Neural crest cell (in vitro differentiated cells): Measurements from ENCODE around the gene PROM2. TPM values are rescaled to one million over a fixed set of nuclear protein-coding genes. Genes with fewer than 3 reads are reported as not detected.

Source experiments
- DNase-seq: peaks from one replicate; pipeline ENCODE4 v3.0.0; 2021; ENCODE audit warnings: low read depth, mixed read lengths, low spot score
- H3K27ac Mint-ChIP-seq: one replicate; pipeline ENCODE4 v1.8.0; 2021; ENCODE audit warnings: mild to moderate bottlenecking, mixed read lengths; ENCODE audit not compliant: unreplicated experiment
- H3K27me3 Mint-ChIP-seq: 2 replicates; pipeline ENCODE4 v1.8.0; 2021; ENCODE audit warnings: low read depth, mild to moderate bottlenecking, mixed read lengths
- H3K36me3 Mint-ChIP-seq: 2 replicates; pipeline ENCODE4 v1.8.0; 2021; ENCODE audit warnings: low read depth, mild to moderate bottlenecking, mixed read lengths
- H3K4me1 Mint-ChIP-seq: 2 replicates; pipeline ENCODE4 v1.8.0; 2021; ENCODE audit warnings: mixed read lengths
- H3K4me3 Mint-ChIP-seq: one replicate; pipeline ENCODE4 v1.8.0; 2021; ENCODE audit warnings: mild to moderate bottlenecking, mixed read lengths
- H3K9me3 Mint-ChIP-seq: 2 replicates; pipeline ENCODE4 v1.8.0; 2021; ENCODE audit warnings: mixed read lengths
- total RNA-seq: library from RNA; stranded (reverse); gene quantifications from 2 replicates; pipeline ENCODE4 v1.2.1, GENCODE V29; 2021
- TF ChIP-seq, protein P1 (sequence below): fragments of 200-600 bp; sonication (generic); conservative IDR thresholded peaks from 2 replicates; pipeline ENCODE4 v1.5.0; 2021; ENCODE audit warnings: antibody characterized with exemption, mild to moderate bottlenecking

The PROM2 gene
- total RNA-seq, 1 donor from 2014 or later: 1.8 TPM

DNA sequence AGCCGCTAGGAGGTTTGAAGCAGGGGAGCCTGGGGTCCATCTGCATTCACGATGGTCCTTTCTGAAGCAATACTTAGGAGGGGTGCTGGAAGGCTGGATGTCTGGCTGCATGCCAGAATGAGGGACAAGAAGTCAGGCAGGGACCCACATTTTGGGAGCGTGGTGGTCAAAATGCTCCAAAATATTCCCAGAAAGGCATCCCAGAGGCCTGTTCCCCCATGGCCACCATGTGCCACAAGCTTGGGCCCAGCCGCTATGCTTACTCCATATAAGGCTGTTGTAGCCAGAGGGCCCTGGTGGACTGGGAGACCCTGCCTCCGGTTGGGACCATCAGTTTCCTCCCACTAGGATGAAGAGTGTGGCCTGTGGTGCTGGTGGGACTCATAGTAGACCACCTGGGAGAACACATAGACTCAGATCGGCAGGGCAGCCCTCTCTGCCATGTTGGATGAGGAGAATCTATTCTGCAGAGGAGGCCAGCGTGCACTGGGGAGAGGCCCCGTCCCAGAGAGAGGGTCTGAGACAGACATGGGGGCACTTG, 3.6 kb upstream of the PROM2 start:
- Mint-ChIP-seq H3K36me3 (no peaks in the 10 kb centered on the region), H3K27me3 (no peaks in the 10 kb centered on the region), H3K4me3 (no peak overlapping the region), H3K27ac (no peak overlapping the region), H3K9me3 (no peaks in the 10 kb centered on the region), H3K4me1 (peaks cover 12% of the 10 kb centered on the region)
- TF ChIP-seq, protein P1, sequence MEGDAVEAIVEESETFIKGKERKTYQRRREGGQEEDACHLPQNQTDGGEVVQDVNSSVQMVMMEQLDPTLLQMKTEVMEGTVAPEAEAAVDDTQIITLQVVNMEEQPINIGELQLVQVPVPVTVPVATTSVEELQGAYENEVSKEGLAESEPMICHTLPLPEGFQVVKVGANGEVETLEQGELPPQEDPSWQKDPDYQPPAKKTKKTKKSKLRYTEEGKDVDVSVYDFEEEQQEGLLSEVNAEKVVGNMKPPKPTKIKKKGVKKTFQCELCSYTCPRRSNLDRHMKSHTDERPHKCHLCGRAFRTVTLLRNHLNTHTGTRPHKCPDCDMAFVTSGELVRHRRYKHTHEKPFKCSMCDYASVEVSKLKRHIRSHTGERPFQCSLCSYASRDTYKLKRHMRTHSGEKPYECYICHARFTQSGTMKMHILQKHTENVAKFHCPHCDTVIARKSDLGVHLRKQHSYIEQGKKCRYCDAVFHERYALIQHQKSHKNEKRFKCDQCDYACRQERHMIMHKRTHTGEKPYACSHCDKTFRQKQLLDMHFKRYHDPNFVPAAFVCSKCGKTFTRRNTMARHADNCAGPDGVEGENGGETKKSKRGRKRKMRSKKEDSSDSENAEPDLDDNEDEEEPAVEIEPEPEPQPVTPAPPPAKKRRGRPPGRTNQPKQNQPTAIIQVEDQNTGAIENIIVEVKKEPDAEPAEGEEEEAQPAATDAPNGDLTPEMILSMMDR: no peak
- DNase-seq: no peak

DNA sequence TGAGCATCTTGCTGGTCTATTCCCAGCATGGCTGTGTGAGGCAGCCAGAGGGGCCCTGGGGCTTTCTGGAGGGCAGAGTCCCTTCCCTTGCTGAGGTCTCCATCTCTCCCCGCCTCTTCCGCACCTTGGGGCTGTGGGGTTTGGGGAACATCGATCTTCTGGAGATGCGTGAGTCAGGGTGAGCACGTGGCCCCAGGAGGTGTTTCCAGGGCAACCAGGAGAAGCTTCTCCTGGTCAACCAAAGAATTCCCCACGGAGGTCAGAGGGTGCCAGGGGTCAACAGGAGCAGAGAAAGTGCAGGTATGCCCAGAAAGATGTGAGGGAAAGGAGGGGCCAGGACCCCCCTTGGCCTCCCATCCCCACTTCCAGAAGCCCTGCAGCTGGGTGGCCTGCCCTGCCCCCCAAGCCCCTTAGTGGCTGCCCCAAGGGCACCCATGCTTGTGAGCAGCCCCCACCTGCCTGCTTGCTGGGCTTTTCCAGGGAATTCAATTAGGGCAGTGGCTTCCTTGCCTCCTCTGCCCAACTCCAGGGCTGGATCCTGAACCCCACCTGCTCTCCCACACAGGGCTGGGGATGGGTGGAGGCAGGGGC, 2.8 kb upstream of the PROM2 start:
- Mint-ChIP-seq H3K4me3 (no peak overlapping the region), H3K4me1 (peaks cover 12% of the 10 kb centered on the region), H3K9me3 (no peaks in the 10 kb centered on the region), H3K36me3 (no peaks in the 10 kb centered on the region), H3K27ac (no peak overlapping the region), H3K27me3 (no peaks in the 10 kb centered on the region)
- no peak for DNase-seq
- TF ChIP-seq, protein P1: no peak

DNA sequence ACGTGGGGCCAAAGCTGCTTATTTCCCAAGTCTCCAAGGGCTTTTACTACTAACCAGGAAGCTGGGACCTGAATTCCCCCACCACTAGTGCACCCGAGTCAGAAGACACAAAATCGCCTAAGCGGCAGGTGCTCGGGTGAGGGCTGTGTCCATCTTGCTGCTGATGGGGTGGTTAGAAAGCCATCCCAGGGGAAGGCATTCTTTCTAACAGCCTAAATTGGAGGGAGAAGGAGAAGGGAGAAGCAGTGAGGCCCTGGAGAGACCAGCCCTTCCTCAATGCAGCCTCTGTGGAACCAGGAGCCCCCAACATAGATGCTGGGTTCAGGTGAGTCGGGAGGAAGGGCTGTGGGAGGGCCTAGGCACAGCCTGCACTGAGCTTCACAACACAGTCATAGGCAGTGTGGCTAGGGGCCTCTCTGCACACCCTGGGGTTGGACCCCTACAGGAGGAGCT, 1.9 kb upstream of the PROM2 start:
- Mint-ChIP-seq H3K36me3 (no peaks in the 10 kb centered on the region), H3K27ac (no peak overlapping the region), H3K9me3 (no peaks in the 10 kb centered on the region), H3K27me3 (no peaks in the 10 kb centered on the region), H3K4me1 (peaks cover 12% of the 10 kb centered on the region), H3K4me3 (no peak overlapping the region)
- no peak for DNase-seq
- TF ChIP-seq, protein P1: no peak

DNA sequence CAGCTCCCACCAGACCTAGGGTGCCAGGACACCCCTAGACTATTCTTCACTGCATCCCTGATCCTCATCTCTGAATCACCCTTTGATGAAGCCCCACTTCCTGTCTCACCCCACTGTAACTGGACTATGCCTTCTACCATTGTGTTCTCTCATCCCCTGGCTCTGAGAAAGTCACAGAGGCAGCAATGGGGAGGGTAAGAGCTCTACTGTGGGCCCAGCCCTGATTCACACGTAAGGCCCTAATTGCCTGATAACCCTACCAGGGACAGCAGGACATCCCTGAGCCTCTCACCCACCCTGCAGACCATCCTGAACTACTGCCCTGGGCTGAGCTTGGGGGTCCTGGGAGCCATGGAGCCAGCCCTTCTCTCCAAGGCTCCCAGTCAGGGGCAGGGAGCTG, 1.5 kb upstream of the PROM2 start:
- no peak overlapping the region for H3K27ac Mint-ChIP-seq
- H3K36me3 Mint-ChIP-seq: no peaks in the 10 kb centered on the region
- H3K4me1 Mint-ChIP-seq: peaks cover 8% of the 10 kb centered on the region
- no peak overlapping the region for H3K4me3 Mint-ChIP-seq
- no peaks in the 10 kb centered on the region for H3K9me3 Mint-ChIP-seq
- DNase-seq: no peak
- no peaks in the 10 kb centered on the region for H3K27me3 Mint-ChIP-seq
- TF ChIP-seq, protein P1: no peak

DNA sequence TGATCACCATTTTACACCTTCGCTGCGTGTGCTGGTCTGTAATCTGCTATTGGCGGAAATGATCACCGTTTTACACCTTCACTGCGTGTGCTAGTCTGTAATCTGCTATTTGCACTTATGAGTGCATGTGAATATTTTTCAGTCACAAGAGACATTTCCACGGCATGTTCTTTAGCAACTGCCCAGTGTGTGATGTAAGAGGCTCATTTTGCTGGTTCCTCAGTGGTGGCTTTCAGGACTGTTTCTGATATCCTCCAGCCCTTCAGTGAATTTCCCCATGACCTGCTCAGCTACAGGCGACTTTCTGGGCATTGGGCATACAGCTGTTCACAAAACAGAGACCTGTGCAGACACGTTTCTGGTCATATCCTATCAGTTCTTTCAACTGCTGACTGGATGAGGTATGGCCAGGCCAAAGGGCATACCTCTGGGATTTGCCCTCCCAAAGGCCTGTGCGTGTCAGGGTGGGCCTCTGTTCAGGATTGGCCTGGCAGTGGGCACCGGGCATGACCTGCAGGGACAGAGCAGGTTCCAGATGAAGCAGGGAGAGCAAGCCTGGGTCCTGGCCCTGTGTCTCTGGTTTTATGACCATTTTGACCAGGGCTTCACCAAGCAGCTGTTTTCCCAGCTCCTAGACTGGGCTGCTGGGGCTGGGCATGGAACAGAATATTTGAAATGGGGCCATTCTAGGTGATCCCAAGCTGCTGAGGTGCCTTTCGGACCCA, 521 bp upstream of the PROM2 start:
- Mint-ChIP-seq H3K9me3 (no peaks in the 10 kb centered on the region), H3K27ac (no peak overlapping the region), H3K27me3 (no peaks in the 10 kb centered on the region), H3K4me1 (no peaks in the 10 kb centered on the region), H3K36me3 (no peaks in the 10 kb centered on the region), H3K4me3 (no peak overlapping the region)
- TF ChIP-seq, protein P1: no peak
- DNase-seq: no peak
